A549 (cell line): ENCODE measurements around the gene SLC35F3. TPM values are rescaled to one million over a fixed set of nuclear protein-coding genes. Genes with fewer than 3 reads are reported as not detected.

ENCODE experiments used
- ATAC-seq, 2 experiments: fragments of 200-7000 bp in 1 of 2; fragments of >200 bp in 1 of 2; cut with Nextera tagmentation in 1 of 2; cut with Tn5 transposase in 1 of 2; 3 replicates each; pipeline versions ENCODE4 v1.8.0 to v1.9.1; 2018 to 2020; ENCODE audit warnings: mild to moderate bottlenecking in 1 of 2, moderate library complexity in 1 of 2
- CTCF ChIA-PET: fragments of 300-600 bp; sonication (Branson Sonifier 250); formaldehyde crosslinking; extraction: SDS; loops from one replicate; lab custom pipeline; 2021; ENCODE audit warnings: antibody characterized with exemption, inconsistent platforms; lab: Yijun Ruan, JAX
- POLR2A ChIA-PET: fragments of 350-600 bp; formaldehyde crosslinking; extraction: SDS; loops from one replicate; lab custom pipeline; 2021; ENCODE audit warnings: antibody characterized with exemption, inconsistent platforms; lab: Yijun Ruan, JAX
- DNase-seq, 2 experiments: peaks; one replicate each; pipeline versions ENCODE4 v3.0.0 to v3.0.0-alpha.2; 2011 to 2016; ENCODE audit warnings: low read depth in 1 of 2, low spot score in 1 of 2
- FAIRE-seq: peaks from 2 replicates; lab custom pipeline; 2011; peaks lifted over from hg19 to GRCh38; lab: Jason Lieb, UNC
- H3K27ac ChIP-seq, 2 experiments: fragments of >200 bp; sonication (Bioruptor Twin); formaldehyde crosslinking; 3 replicates each; pipeline ENCODE4 v1.5.1; 2016 to 2017
- H3K4me1 ChIP-seq: fragments of >200 bp; sonication (Bioruptor Twin); formaldehyde crosslinking; 3 replicates; pipeline ENCODE4 v1.6.1; 2016
- H3K4me2 ChIP-seq: fragments of >200 bp; sonication (Bioruptor Twin); formaldehyde crosslinking; 3 replicates; pipeline ENCODE4 v1.6.1; 2016
- H3K4me3 ChIP-seq: fragments of >200 bp; sonication (Bioruptor Twin); formaldehyde crosslinking; 3 replicates; pipeline ENCODE4 v1.5.1; 2016
- H3K9me3 ChIP-seq: fragments of >200 bp; sonication (Bioruptor Twin); formaldehyde crosslinking; 3 replicates; pipeline ENCODE4 v1.6.1; 2016
- BCL3 ChIP-seq: fragments of >200 bp; sonication (Bioruptor Twin); formaldehyde crosslinking; IDR thresholded peaks from 3 replicates; pipeline ENCODE4 v1.6.1; 2016
- BHLHE40 ChIP-seq: IDR thresholded peaks from 2 replicates; pipeline ENCODE4 v1.6.1; 2012; ENCODE audit warnings: low read depth, low read length, inconsistent platforms
- EP300 ChIP-seq, 2 experiments: fragments of >200 bp; sonication (Bioruptor Twin); formaldehyde crosslinking; IDR thresholded peaks; 2 replicates in 1 of 2; 3 replicates in 1 of 2; pipeline ENCODE4 v1.6.1; 2016 to 2017
- FOXS1 ChIP-seq: fragments of 250-450 bp; sonication (Bioruptor Pico); IDR thresholded peaks from 2 replicates; pipeline ENCODE4 v1.5.0; 2020; ENCODE audit warnings: mild to moderate bottlenecking, moderate library complexity
- HOXA7 ChIP-seq: fragments of 250-450 bp; sonication (Bioruptor Pico); IDR thresholded peaks from 2 replicates; pipeline ENCODE4 v1.5.0; 2020; ENCODE audit warnings: mild to moderate bottlenecking, moderate library complexity
- HOXB13 ChIP-seq: fragments of 250-450 bp; sonication (Bioruptor Pico); IDR thresholded peaks from 2 replicates; pipeline ENCODE4 v1.5.0; 2020; ENCODE audit warnings: low read depth, mild to moderate bottlenecking, moderate library complexity
- HOXB5 ChIP-seq: fragments of 250-450 bp; sonication (Bioruptor Pico); IDR thresholded peaks from 2 replicates; pipeline ENCODE4 v1.5.0; 2020; ENCODE audit warnings: mild to moderate bottlenecking, moderate library complexity
- JUN ChIP-seq, 2 experiments: fragments of >200 bp; sonication (Bioruptor Twin); formaldehyde crosslinking; IDR thresholded peaks; 2 replicates in 1 of 2; 3 replicates in 1 of 2; pipeline ENCODE4 v1.6.1; 2016 to 2017
- JUNB ChIP-seq: fragments of >200 bp; sonication (Bioruptor Twin); formaldehyde crosslinking; IDR thresholded peaks from 2 replicates; pipeline ENCODE4 v1.6.1; 2016
- KDM1A ChIP-seq: fragments of 200-600 bp; sonication (generic); IDR thresholded peaks from 2 replicates; pipeline ENCODE4 v1.6.1; 2016; ENCODE audit warnings: low read depth, mild to moderate bottlenecking
- MAZ ChIP-seq: fragments of 150-350 bp; IDR thresholded peaks from 2 replicates; pipeline ENCODE4 v1.6.1; 2014; ENCODE audit warnings: antibody characterized with exemption, low read depth, low read length, borderline replicate concordance
- NFE2L2 ChIP-seq: fragments of 150-350 bp; conservative IDR thresholded peaks from 2 replicates; pipeline ENCODE4 v1.6.1; 2014; ENCODE audit warnings: low read length
- NPAS2 ChIP-seq: fragments of 250-450 bp; sonication (Bioruptor Pico); IDR thresholded peaks from 2 replicates; pipeline ENCODE4 v1.8.0; 2022; ENCODE audit warnings: mild to moderate bottlenecking, moderate library complexity, borderline replicate concordance
- RAD21 ChIP-seq, 2 experiments: fragments of >200 bp in 1 of 2; sonication (Bioruptor Twin) in 1 of 2; formaldehyde crosslinking in 1 of 2; IDR thresholded peaks in 1 of 2; conservative IDR thresholded peaks in 1 of 2; 2 replicates in 1 of 2; 3 replicates in 1 of 2; pipeline ENCODE4 v1.6.1; 2012 to 2018; ENCODE audit warnings: inconsistent platforms in 1 of 2
- RARB ChIP-seq: fragments of 250-450 bp; sonication (Bioruptor Pico); IDR thresholded peaks from 2 replicates; pipeline ENCODE4 v1.8.0; 2021; ENCODE audit warnings: mild to moderate bottlenecking, moderate library complexity
- RFX5 ChIP-seq: fragments of 450-650 bp; IDR thresholded peaks from 2 replicates; pipeline ENCODE4 v1.7.1; 2014; ENCODE audit warnings: antibody characterized with exemption, mild to moderate bottlenecking, moderate library complexity
- SREBF2 ChIP-seq: fragments of 450-650 bp; IDR thresholded peaks from 2 replicates; pipeline ENCODE4 v1.6.1; 2014; ENCODE audit warnings: mild to moderate bottlenecking, moderate library complexity
- TFCP2L1 ChIP-seq: fragments of 250-450 bp; sonication (Bioruptor Pico); IDR thresholded peaks from 2 replicates; pipeline ENCODE4 v1.5.0; 2021; ENCODE audit warnings: mild to moderate bottlenecking
- WGBS: methylation state at CpG from one replicate; pipeline ENCODE4 v1.1.6; 2017; ENCODE audit errors: missing lambda C conversion rate; 5-methylcytosine and 5-hydroxymethylcytosine counted together
- polyA plus RNA-seq, 4 experiments: library from polyadenylated mRNA; depleted of rRNA in 3 of 4; stranded (reverse); fragments of >200 nt; fragmentation: RNase III in 1 of 4; extraction: RNeasy Plus Mini Kit Qiagen cat#74134 plus additional on column Dnase treatment in 1 of 4; gene quantifications; 2 replicates in 3 of 4; 3 replicates in 1 of 4; pipeline ENCODE4 v1.2.3, GENCODE V29; 2011 to 2017
- TF ChIP-seq, protein P1 (sequence below): fragments of 250-450 bp; sonication (Bioruptor Pico); IDR thresholded peaks from 2 replicates; pipeline ENCODE4 v1.5.0; 2021; ENCODE audit warnings: mild to moderate bottlenecking, moderate library complexity, borderline replicate concordance
- TF ChIP-seq, protein P2 (sequence below): fragments of >200 bp; sonication (Bioruptor Twin); formaldehyde crosslinking; IDR thresholded peaks from 3 replicates; pipeline ENCODE4 v1.5.1; 2016
- TF ChIP-seq, protein P3 (sequence below): fragments of 150-350 bp; IDR thresholded peaks from 2 replicates; pipeline ENCODE4 v1.6.1; 2014; ENCODE audit warnings: low read depth, mild to moderate bottlenecking, low read length
- TF ChIP-seq, protein P4 (sequence below): IDR thresholded peaks from 2 replicates; pipeline ENCODE4 v1.6.1; 2012
- TF ChIP-seq, protein P5 (sequence below): IDR thresholded peaks from 2 replicates; pipeline ENCODE4 v1.6.1; 2012

The SLC35F3 gene
- polyA plus RNA-seq, 2 of the 4 experiments (the other 2 are of a cell fraction), result 5.5 to 7.8 TPM

DNA sequence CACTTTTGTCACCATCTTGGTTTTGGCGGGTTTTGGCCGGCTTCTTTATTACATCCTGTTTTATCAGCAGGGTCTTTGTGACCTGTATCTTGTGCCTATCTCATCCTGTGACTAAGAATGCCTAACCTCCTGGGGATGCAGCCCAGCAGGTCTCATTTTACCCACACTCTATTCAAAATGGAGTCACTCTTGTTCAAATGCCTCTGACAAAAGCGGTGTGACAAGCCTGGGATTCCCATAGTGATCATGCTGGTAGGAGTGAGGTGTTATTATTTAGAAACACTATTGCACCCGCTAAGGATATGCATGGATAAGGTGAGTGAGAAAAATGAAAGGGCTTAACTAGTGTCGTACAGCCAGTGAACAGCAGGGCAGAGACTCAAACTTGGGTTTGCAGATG lies 357.1 kb downstream of the SLC35F3 start:
- H3K4me2 ChIP-seq, result no peak overlapping the region
- H3K9me3 ChIP-seq, result peaks cover 6% of the 10 kb centered on the region; the same call in 1 of the 3 replicates
- CTCF ChIA-PET, result interaction anchor here (1.0 kb wide), 1 partner anchor 147 kb away, joined by 5 read pairs; no protein-coding TSS in a partner anchor
- no peak overlapping the region for H3K27ac ChIP-seq
- peaks cover 21% of the 10 kb centered on the region; the same call in 2 of the 3 replicates for H3K4me1 ChIP-seq
- no peak for DNase-seq
- TF ChIP-seq HOXB5 (no peak), BHLHE40 (no peak), HOXB13 (CRISPR knock-in tag) (no peak), RARB (CRISPR knock-in tag) (no peak), EP300 (IDR thresholded peaks at IDR 0.05) (no peak), MAZ (no peak), HOXA7 (CRISPR knock-in tag) (no peak), FOXS1 (CRISPR knock-in tag) (no peak), TFCP2L1 (CRISPR knock-in tag) (no peak), JUNB (no peak), NPAS2 (no peak), RFX5 (no peak), KDM1A (no peak), JUN (IDR thresholded peaks at IDR 0.05) (no peak)
- TF ChIP-seq, protein P1, sequence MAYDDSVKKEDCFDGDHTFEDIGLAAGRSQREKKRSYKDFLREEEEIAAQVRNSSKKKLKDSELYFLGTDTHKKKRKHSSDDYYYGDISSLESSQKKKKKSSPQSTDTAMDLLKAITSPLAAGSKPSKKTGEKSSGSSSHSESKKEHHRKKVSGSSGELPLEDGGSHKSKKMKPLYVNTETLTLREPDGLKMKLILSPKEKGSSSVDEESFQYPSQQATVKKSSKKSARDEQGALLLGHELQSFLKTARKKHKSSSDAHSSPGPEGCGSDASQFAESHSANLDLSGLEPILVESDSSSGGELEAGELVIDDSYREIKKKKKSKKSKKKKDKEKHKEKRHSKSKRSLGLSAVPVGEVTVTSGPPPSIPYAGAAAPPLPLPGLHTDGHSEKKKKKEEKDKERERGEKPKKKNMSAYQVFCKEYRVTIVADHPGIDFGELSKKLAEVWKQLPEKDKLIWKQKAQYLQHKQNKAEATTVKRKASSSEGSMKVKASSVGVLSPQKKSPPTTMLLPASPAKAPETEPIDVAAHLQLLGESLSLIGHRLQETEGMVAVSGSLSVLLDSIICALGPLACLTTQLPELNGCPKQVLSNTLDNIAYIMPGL (CRISPR knock-in tag), result no peak
- TF ChIP-seq, protein P2, sequence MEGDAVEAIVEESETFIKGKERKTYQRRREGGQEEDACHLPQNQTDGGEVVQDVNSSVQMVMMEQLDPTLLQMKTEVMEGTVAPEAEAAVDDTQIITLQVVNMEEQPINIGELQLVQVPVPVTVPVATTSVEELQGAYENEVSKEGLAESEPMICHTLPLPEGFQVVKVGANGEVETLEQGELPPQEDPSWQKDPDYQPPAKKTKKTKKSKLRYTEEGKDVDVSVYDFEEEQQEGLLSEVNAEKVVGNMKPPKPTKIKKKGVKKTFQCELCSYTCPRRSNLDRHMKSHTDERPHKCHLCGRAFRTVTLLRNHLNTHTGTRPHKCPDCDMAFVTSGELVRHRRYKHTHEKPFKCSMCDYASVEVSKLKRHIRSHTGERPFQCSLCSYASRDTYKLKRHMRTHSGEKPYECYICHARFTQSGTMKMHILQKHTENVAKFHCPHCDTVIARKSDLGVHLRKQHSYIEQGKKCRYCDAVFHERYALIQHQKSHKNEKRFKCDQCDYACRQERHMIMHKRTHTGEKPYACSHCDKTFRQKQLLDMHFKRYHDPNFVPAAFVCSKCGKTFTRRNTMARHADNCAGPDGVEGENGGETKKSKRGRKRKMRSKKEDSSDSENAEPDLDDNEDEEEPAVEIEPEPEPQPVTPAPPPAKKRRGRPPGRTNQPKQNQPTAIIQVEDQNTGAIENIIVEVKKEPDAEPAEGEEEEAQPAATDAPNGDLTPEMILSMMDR, result no peak
- TF ChIP-seq, protein P3, sequence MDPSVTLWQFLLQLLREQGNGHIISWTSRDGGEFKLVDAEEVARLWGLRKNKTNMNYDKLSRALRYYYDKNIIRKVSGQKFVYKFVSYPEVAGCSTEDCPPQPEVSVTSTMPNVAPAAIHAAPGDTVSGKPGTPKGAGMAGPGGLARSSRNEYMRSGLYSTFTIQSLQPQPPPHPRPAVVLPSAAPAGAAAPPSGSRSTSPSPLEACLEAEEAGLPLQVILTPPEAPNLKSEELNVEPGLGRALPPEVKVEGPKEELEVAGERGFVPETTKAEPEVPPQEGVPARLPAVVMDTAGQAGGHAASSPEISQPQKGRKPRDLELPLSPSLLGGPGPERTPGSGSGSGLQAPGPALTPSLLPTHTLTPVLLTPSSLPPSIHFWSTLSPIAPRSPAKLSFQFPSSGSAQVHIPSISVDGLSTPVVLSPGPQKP, result no peak
- TF ChIP-seq, protein P4, sequence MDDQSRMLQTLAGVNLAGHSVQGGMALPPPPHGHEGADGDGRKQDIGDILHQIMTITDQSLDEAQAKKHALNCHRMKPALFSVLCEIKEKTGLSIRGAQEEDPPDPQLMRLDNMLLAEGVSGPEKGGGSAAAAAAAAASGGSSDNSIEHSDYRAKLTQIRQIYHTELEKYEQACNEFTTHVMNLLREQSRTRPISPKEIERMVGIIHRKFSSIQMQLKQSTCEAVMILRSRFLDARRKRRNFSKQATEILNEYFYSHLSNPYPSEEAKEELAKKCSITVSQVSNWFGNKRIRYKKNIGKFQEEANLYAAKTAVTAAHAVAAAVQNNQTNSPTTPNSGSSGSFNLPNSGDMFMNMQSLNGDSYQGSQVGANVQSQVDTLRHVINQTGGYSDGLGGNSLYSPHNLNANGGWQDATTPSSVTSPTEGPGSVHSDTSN, result no peak
- TF ChIP-seq, all 56 proteins: peak for 0
- POLR2A ChIA-PET, result no interaction called here
- no peak for ATAC-seq
- no peak overlapping the region for H3K4me3 ChIP-seq
- 89% methylated on average over 5 of the region's 5 CpGs for WGBS
- FAIRE-seq, result no peak

DNA sequence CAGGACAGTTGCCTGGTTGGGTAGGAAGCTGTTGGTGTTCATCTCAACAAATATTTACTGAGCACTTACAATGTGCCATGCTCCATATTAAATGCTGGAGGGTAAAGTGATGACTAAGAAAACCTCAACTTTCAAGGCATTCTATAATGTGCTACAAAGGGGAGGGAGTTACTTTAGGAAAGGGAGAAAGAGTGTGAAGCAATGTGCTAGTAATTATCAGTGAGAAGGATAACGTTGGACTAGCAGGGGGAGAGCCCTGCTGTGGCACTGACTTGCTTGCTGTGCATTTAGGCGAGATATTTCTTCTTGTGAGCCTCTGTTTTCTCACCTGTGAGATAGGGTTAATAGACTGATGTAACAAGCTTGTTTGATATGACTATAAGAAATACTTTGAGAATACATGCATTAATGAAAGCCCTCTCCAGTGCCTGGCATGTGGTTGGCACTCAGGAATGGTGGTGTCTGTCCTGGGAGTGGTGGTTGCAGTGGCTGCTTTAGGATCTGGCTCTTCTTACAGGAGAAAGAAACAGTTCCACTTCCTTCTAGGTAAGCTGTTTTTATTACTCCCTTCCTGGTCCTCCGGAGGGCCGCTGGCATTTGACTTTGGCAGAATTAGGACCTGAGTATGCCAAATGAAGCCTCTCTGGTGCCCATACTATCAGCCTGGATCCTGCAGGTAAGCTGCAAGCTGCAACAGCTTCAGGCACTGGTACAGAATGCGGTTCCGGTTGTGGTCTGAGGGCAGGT lies 357.7 kb downstream of the SLC35F3 start:
- WGBS, result 84% methylated on average over 6 of the region's 6 CpGs
- H3K9me3 ChIP-seq, result peaks cover 6% of the 10 kb centered on the region; the same call in 1 of the 3 replicates
- DNase-seq (no peak), ATAC-seq (peak; percentile 39 to 52; a peak in 4 of 6 replicates), FAIRE-seq (no peak)
- H3K4me2 ChIP-seq, result no peak overlapping the region
- no peak for TF ChIP-seq EP300 (IDR thresholded peaks at IDR 0.05)
- no peak for TF ChIP-seq BCL3
- TF ChIP-seq, protein P1 (CRISPR knock-in tag), result no peak
- TF ChIP-seq RAD21 (conservative IDR thresholded peaks at IDR 0.05 in 1 of 2, IDR thresholded peaks at IDR 0.05 in 1 of 2), result no peak
- TF ChIP-seq JUN (IDR thresholded peaks at IDR 0.05), result no peak
- TF ChIP-seq, protein P5, sequence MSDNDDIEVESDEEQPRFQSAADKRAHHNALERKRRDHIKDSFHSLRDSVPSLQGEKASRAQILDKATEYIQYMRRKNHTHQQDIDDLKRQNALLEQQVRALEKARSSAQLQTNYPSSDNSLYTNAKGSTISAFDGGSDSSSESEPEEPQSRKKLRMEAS, result no peak
- TF ChIP-seq, protein P4, result no peak
- TF ChIP-seq SREBF2, result no peak
- no peak for TF ChIP-seq NFE2L2
- H3K4me1 ChIP-seq, result peaks cover 21% of the 10 kb centered on the region; the same call in 2 of the 3 replicates
- no peak overlapping the region; a peak in 1 of 6 replicates for H3K27ac ChIP-seq
- ChIA-PET POLR2A (interaction anchor here (1.1 kb wide), 1 partner anchor 82 kb away, joined by 7 read pairs; no protein-coding TSS in a partner anchor), CTCF (interaction anchor here (1.0 to 3.1 kb wide), 4 partner anchors 13 to 148 kb away, joined by 3 to 14 read pairs (median 4); no protein-coding TSS in a partner anchor)
- no peak overlapping the region for H3K4me3 ChIP-seq
